ENCODE data around the gene OXSR1.

Gene OXSR1

DNA sequence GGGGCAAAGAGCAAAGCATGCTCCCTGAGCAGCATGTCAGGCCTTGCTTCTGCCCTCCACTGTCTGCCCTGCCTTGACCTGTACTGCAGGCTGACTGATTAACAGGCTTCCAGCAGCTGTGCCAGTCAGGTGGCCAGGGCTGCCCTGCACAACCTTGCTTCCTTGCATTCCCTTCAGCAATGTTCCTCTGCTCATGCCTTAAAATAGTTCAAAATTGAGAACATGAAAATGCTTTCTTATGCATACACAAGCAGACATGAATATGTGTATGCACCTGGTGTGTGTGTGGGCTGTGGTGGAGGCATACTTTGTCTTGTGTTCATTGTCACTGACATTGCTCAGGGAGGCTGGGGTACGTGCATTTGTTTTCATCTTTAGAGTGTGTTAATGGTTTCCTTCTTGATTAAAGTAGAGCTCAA is 99.0 kb downstream of the OXSR1 start:
- TF ChIP-seq, protein P1, sequence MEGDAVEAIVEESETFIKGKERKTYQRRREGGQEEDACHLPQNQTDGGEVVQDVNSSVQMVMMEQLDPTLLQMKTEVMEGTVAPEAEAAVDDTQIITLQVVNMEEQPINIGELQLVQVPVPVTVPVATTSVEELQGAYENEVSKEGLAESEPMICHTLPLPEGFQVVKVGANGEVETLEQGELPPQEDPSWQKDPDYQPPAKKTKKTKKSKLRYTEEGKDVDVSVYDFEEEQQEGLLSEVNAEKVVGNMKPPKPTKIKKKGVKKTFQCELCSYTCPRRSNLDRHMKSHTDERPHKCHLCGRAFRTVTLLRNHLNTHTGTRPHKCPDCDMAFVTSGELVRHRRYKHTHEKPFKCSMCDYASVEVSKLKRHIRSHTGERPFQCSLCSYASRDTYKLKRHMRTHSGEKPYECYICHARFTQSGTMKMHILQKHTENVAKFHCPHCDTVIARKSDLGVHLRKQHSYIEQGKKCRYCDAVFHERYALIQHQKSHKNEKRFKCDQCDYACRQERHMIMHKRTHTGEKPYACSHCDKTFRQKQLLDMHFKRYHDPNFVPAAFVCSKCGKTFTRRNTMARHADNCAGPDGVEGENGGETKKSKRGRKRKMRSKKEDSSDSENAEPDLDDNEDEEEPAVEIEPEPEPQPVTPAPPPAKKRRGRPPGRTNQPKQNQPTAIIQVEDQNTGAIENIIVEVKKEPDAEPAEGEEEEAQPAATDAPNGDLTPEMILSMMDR (IDR thresholded peaks at IDR 0.05; ENCODE audit: borderline replicate concordance, insufficient read depth, low read depth, low read length) = no peak
- no peak overlapping the region for H3K4me3 ChIP-seq (ENCODE audit: low read depth, low read length)

DNA sequence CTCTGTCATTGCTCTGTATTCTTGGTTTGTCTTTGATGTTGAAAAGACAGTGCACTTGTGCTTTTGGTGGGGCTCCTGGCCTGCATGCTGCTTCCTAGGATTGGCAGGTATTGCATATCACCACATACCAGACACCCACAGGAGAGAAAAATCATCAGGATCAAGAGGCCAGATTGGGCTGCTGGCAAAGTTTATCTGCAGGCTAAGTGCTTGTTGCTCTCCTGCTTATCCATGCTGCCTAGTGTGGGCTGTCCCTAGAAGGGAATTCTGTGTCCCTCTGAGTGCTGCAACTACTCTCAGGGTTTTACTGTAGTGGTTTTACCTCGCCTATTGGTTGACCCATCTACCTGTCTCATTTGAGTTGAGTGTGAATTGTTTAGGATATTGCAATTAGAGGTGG is 99.4 kb downstream of the OXSR1 start:
- TF ChIP-seq, protein P1 (IDR thresholded peaks at IDR 0.05; ENCODE audit: borderline replicate concordance, insufficient read depth, low read depth, low read length) = no peak
- no peak overlapping the region for H3K4me3 ChIP-seq (ENCODE audit: low read depth, low read length)

DNA sequence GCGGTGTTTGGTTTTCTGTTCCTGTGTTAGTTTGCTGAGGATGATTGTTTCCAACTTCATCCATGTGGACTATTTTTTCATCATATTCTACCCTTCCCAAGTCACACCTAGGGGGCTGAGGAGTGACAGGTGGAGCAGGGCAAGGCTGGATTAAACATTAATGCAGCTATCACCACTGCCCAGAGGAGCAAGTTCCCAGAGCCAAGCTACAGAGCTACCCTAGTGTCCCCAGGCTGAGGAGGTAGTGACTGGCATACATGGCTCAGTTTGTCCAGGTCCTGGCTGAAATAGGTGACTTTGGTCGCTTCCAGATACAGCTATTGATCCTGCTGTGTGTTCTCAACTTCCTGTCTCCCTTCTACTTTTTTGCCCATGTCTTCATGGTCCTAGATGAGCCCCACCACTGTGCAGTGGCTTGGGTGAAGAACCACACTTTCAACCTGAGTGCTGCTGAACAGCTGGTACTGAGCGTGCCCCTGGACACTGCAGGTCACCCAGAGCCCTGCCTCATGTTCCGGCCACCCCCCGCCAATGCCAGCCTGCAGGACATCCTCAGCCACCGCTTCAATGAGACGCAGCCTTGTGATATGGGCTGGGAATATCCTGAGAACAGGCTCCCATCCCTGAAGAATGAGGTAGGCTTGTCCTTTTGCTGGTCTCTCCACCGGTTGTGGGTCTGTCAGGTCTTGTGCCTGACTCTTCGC is 100.4 kb downstream of the OXSR1 start, which contains the start of gene SLC22A13:
Gene SLC22A13 (plus strand): TSS at position 209 of the 704 bp plus-strand sequence. CDS start 49 bp downstream, at position 258.
- H3K4me3 ChIP-seq (ENCODE audit: low read depth, low read length) = no peak within 1 kb of the TSS
- TF ChIP-seq, protein P1 (IDR thresholded peaks at IDR 0.05; ENCODE audit: borderline replicate concordance, insufficient read depth, low read depth, low read length) = no peak

DNA sequence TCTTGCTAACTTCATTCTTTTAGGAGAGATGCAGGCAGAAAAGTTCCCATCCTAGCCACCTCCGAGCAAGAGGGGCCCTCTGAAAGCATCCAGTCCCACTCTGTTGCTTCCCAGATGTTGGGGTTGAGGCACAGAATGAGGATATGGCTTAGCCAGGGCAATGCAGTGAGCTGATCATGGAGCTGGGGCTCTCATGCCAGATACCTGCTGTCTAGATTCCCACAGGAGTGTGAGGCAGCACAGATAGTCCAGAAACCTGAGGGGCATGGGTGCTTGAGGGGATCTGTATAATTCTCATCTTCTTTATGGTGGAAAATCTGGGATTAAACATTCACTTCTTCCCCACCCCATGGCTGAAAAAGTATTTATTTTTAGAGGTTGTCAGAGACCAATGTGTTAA is 101.5 kb downstream of the OXSR1 start:
- H3K4me3 ChIP-seq (ENCODE audit: low read depth, low read length) = no peak overlapping the region
- TF ChIP-seq, protein P1 (IDR thresholded peaks at IDR 0.05; ENCODE audit: borderline replicate concordance, insufficient read depth, low read depth, low read length) = no peak

DNA sequence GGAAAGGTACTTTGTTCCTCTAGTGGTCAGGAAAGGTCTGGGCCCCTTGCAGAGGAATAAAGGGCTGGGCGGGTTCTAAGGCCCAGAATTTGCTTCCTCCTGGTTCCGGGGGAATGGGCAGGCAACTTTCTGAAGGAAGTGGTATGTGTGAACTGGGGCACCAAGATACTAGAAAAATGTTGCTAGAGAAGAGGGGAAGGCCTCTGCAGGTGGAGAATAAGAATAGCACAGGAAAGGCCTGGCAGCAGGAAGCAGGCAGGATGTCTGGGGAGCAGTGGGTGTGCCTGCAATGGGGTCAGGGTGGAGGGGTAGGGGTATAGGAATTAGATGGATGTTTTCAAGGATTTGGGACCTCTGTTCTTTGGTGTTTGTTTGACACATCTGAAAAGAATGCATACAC is 102.3 kb downstream of the OXSR1 start:
- no peak overlapping the region for H3K4me3 ChIP-seq (ENCODE audit: low read depth, low read length)
- TF ChIP-seq, protein P1 (IDR thresholded peaks at IDR 0.05; ENCODE audit: borderline replicate concordance, insufficient read depth, low read depth, low read length) = no peak

DNA sequence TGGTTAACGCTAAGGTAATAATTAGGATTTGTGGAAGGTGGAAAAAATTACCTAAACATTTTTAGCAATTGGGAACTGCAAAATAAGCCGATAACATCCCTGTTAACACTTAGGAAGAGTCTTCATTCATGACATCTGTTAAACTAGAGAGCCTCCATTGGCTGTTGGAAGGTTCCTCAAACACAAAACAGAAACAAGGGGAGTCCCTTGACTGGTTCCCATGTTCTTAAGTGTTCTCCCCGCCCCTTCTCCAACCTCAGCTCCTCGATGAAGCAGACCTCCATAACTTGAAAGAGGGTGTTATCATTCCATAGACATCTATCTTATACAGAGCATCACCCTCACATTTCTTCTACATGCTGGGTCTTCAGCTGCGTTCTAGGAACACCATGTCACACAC is 102.8 kb downstream of the OXSR1 start:
- TF ChIP-seq, protein P1 (IDR thresholded peaks at IDR 0.05; ENCODE audit: borderline replicate concordance, insufficient read depth, low read depth, low read length) = no peak
- no peak overlapping the region for H3K4me3 ChIP-seq (ENCODE audit: low read depth, low read length)

DNA sequence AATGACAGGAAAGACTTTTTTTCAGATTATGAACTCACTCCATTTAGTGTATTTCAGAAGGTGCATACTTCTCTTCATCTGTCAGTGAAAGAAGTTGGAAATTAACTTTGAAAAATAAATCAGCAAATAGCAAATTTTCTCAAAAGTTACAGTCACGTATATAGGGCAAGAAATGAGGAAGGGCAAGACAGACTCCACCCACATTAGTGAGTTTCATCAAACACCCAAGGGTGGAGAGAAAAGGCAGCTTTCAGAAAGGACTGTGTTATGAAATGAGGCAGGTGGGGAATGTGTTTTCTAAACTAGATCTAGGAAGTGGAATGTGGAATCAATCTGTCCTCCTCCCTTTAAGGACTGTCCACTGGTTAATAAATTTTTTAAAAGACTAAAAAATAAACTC is 103.2 kb downstream of the OXSR1 start:
- TF ChIP-seq, protein P1 (IDR thresholded peaks at IDR 0.05; ENCODE audit: borderline replicate concordance, insufficient read depth, low read depth, low read length) = no peak
- H3K4me3 ChIP-seq (ENCODE audit: low read depth, low read length) = no peak overlapping the region
